Smooth muscle cell (in vitro differentiated cells): ENCODE measurements around the gene MUC6. TPM values are rescaled to one million over a fixed set of nuclear protein-coding genes. Genes with fewer than 3 reads are reported as not detected.

ENCODE experiments used
- DNase-seq: peaks from one replicate; lab custom pipeline; 2025; ENCODE audit not compliant: unreplicated experiment; lab: John Stamatoyannopoulos, UW
- H2AFZ ChIP-seq: fragments of 200-600 bp; sonication (generic); 2 replicates; pipeline ENCODE4 v1.6.0; 2016; ENCODE audit warnings: antibody characterized with exemption, low read depth, mild to moderate bottlenecking
- H3F3A ChIP-seq: fragments of 200-600 bp; sonication (generic); 2 replicates; pipeline ENCODE4 v1.6.0; 2017; ENCODE audit warnings: antibody characterized with exemption, low read depth
- H3K27ac ChIP-seq: fragments of 200-600 bp; sonication (generic); 2 replicates; pipeline ENCODE4 v1.5.1; 2016; ENCODE audit warnings: low read depth, mild to moderate bottlenecking
- H3K27me3 ChIP-seq: fragments of 200-600 bp; sonication (generic); 2 replicates; pipeline ENCODE4 v1.6.1; 2016; ENCODE audit warnings: low read depth, mild to moderate bottlenecking
- H3K36me3 ChIP-seq: fragments of 200-600 bp; sonication (generic); 2 replicates; pipeline ENCODE4 v1.5.1; 2016; ENCODE audit warnings: low read depth
- H3K4me1 ChIP-seq: fragments of 200-600 bp; sonication (generic); 2 replicates; pipeline ENCODE4 v1.5.1; 2016; ENCODE audit warnings: low read depth
- H3K4me2 ChIP-seq: fragments of 200-600 bp; sonication (generic); 2 replicates; pipeline ENCODE4 v1.6.0; 2016; ENCODE audit warnings: mild to moderate bottlenecking
- H3K4me3 ChIP-seq: fragments of 200-600 bp; sonication (generic); 2 replicates; pipeline ENCODE4 v1.5.1; 2016; ENCODE audit warnings: mild to moderate bottlenecking
- H3K79me2 ChIP-seq: fragments of 200-600 bp; sonication (generic); 2 replicates; pipeline ENCODE4 v1.6.0; 2016; ENCODE audit warnings: low read depth, mild to moderate bottlenecking
- H3K9ac ChIP-seq: fragments of 200-600 bp; sonication (generic); 2 replicates; pipeline ENCODE4 v1.6.0; 2016; ENCODE audit warnings: low read depth
- H3K9me3 ChIP-seq: fragments of 200-600 bp; sonication (generic); replicated peaks from 2 replicates; pipeline ENCODE4 v1.5.1; 2016; ENCODE audit warnings: low read depth
- H4K20me1 ChIP-seq: fragments of 200-600 bp; sonication (generic); 2 replicates; pipeline ENCODE4 v1.6.0; 2016; ENCODE audit warnings: low read depth
- whole genome bisulfite sequencing: methylation state at CpG from one replicate; pipeline ENCODE4 v1.1.7; 2016; ENCODE audit warnings: low lambda C conversion rate; 5-methylcytosine and 5-hydroxymethylcytosine counted together
- polyA plus RNA-seq: library from polyadenylated mRNA; unstranded; fragments of >200 nt; fragmentation: Nextera tagmentation; extraction: Ambion mirVana; gene quantifications from 2 replicates; pipeline ENCODE4 v1.2.1, GENCODE V29; 2016
- total RNA-seq: library from RNA; depleted of rRNA; stranded (reverse); fragments of >200 nt; gene quantifications from 2 replicates; pipeline ENCODE4 v1.2.3, GENCODE V29; 2014
- TF ChIP-seq, protein P1 (sequence below): fragments of 200-600 bp; sonication (generic); IDR thresholded peaks from 2 replicates; pipeline ENCODE4 v1.5.1; 2017; ENCODE audit warnings: borderline replicate concordance, mild to moderate bottlenecking, antibody characterized with exemption; ENCODE audit not compliant: insufficient read depth, poor library complexity, severe bottlenecking

The MUC6 gene
- total and polyA plus RNA-seq, 2 experiments from 2014 or later: not detected

DNA sequence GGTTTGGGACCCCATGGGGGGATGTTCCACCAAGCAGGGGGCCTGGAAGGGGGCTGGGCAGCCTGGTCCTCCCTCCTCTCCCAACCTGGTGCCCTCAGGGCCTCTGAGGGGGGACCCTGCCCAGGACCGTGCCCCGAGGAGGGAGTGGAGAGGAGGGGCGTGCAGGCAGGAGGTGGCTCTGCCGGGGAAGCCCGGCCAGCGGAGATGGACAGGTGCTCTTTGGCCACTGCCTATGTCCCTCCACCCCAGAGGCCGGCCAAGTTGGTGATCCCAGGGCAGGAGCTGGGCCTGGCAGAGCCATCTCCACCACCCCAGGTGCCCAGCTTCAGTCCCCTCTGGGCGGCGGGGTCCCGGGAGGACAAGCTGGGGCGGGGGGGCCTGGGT is 40.5 kb upstream of the MUC6 start:
- Histone ChIP-seq H3F3A (no peaks in the 10 kb centered on the region), H3K4me1 (peaks cover 11% of the 10 kb centered on the region), H3K27me3 (no peaks in the 10 kb centered on the region), H3K36me3 (no peaks in the 10 kb centered on the region), H2AFZ (no peak overlapping the region), H3K4me2 (no peak overlapping the region), H3K9me3 (no peaks in the 10 kb centered on the region), H3K4me3 (no peak overlapping the region), H3K9ac (no peak overlapping the region), H3K27ac (no peak overlapping the region), H4K20me1 (no peaks in the 10 kb centered on the region), H3K79me2 (no peaks in the 10 kb centered on the region)
- 87% methylated on average over 3 of the region's 11 CpGs for WGBS
- DNase-seq: no peak
- TF ChIP-seq, protein P1, sequence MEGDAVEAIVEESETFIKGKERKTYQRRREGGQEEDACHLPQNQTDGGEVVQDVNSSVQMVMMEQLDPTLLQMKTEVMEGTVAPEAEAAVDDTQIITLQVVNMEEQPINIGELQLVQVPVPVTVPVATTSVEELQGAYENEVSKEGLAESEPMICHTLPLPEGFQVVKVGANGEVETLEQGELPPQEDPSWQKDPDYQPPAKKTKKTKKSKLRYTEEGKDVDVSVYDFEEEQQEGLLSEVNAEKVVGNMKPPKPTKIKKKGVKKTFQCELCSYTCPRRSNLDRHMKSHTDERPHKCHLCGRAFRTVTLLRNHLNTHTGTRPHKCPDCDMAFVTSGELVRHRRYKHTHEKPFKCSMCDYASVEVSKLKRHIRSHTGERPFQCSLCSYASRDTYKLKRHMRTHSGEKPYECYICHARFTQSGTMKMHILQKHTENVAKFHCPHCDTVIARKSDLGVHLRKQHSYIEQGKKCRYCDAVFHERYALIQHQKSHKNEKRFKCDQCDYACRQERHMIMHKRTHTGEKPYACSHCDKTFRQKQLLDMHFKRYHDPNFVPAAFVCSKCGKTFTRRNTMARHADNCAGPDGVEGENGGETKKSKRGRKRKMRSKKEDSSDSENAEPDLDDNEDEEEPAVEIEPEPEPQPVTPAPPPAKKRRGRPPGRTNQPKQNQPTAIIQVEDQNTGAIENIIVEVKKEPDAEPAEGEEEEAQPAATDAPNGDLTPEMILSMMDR: no peak

DNA sequence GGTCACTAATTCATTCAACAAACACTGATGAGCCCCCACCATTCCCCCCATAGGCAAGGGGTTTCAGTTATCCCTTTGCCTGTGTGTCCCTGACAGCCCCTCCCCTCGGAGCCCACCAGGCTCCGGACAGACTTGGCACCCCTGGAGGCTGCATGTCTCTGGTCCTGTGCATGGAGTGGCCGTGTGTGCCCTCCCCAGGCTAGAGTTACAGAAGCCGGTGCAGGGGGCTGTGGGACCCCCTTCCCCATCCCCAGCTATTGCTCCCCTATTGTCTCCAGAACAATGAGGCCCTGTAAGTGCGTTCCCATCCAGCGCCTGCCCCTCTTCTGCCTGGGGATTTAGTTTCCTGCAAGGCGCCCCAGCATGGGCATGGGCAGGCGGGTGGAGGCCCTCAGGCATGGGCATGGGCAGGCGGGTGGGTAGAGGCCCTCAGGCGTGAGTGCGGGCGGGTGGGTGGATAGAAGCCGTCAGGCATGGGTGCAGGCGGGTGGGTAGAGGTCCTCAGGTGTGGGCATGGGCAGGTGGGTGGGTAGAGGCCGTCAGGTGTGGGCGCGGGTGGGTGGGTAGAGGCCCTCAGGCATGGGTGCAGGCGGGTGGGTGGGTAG is 39.6 kb upstream of the MUC6 start:
- Histone ChIP-seq H3K27me3 (no peaks in the 10 kb centered on the region), H3K4me1 (peaks cover 11% of the 10 kb centered on the region), H3K9ac (no peak overlapping the region), H3K27ac (no peak overlapping the region), H3K9me3 (no peaks in the 10 kb centered on the region), H3K79me2 (no peaks in the 10 kb centered on the region), H3K4me3 (no peak overlapping the region), H4K20me1 (no peaks in the 10 kb centered on the region), H2AFZ (no peak overlapping the region), H3K4me2 (no peak overlapping the region), H3F3A (no peaks in the 10 kb centered on the region), H3K36me3 (no peaks in the 10 kb centered on the region)
- 75% methylated on average over 11 of the region's 18 CpGs for WGBS
- no peak for DNase-seq
- TF ChIP-seq, protein P1: no peak

DNA sequence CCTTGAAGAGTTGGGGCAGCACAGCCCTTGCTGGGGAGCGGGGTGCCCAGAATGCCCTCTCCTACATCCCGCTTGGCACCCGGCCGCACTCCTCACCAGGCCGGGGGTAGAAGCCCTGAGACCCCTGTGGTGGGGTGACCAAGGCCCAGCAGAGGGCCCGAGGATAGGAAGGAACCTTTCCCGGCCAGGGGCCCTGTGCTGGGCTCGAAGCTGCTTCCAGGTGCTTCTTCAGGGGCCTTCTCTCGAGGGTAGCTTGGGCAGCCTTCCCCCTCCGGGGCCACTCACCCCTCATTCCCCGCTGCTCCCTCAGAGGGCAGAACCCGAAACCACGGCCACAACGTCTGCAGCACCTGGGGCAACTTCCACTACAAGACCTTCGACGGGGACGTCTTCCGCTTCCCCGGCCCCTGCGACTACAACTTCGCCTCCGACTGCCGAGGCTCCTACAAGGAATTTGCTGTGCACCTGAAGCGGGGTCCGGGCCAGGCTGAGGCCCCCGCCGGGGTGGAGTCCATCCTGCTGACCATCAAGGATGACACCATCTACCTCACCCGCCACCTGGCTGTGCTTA is 38.9 kb upstream of the MUC6 start:
- H3K9ac ChIP-seq: no peak overlapping the region
- no peaks in the 10 kb centered on the region for H3K9me3 ChIP-seq
- H3K4me3 ChIP-seq: no peak overlapping the region
- no peaks in the 10 kb centered on the region for H3K27me3 ChIP-seq
- no peak overlapping the region for H3K4me2 ChIP-seq
- H2AFZ ChIP-seq: no peak overlapping the region
- TF ChIP-seq, protein P1: no peak
- H3K36me3 ChIP-seq: no peaks in the 10 kb centered on the region
- no peaks in the 10 kb centered on the region for H3K79me2 ChIP-seq
- DNase-seq: no peak
- H3K4me1 ChIP-seq: peaks cover 11% of the 10 kb centered on the region
- no peak overlapping the region for H3K27ac ChIP-seq
- no peaks in the 10 kb centered on the region for H4K20me1 ChIP-seq
- no peaks in the 10 kb centered on the region for H3F3A ChIP-seq
- 94% methylated on average over 28 of the region's 28 CpGs for WGBS
